ENCODE results near the gene KRT74.

The KRT74 gene

DNA sequence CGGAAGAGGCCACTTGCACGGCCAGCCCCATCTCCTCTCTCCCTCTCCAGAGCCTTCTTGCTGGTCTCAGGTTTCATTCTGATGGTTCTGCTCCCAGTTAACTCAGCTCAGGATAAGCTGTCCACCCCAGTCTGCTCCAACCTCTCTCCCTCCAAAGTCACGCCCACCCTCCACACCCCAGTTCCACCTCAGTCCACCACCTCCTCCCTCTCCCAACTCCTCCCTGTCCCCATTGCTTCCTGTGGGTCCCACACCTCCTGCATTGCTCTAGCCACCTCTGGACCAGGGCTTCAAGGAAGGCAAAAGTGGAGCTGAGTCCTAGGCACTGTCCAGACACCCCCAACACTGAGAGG lies 33.8 kb downstream of the KRT74 start:
- DNase-seq (ENCODE audit: extremely low read depth in 1 of 2, low read depth in 1 of 2) = no peak

- DNase-seq (ENCODE audit: extremely low read depth in 1 of 2, low read depth in 1 of 2) = no peak
These were observed 34.4 kb downstream of the KRT74 start for GRCh38 chr12:52539083-52539820.

- no peak for DNase-seq (ENCODE audit: extremely low read depth in 1 of 2, low read depth in 1 of 2)
These were observed 36.5 kb downstream of the KRT74 start for GRCh38 chr12:52537101-52537500.

- no peak for DNase-seq (ENCODE audit: extremely low read depth in 1 of 2, low read depth in 1 of 2)
These were observed 38.1 kb downstream of the KRT74 start for GRCh38 chr12:52535574-52535973.

- no peak for DNase-seq (ENCODE audit: extremely low read depth in 1 of 2, low read depth in 1 of 2)
These were observed 39.2 kb downstream of the KRT74 start for GRCh38 chr12:52534482-52534881.

- DNase-seq (ENCODE audit: extremely low read depth in 1 of 2, low read depth in 1 of 2) = no peak
These were observed 39.8 kb downstream of the KRT74 start for GRCh38 chr12:52533686-52534470.

DNA sequence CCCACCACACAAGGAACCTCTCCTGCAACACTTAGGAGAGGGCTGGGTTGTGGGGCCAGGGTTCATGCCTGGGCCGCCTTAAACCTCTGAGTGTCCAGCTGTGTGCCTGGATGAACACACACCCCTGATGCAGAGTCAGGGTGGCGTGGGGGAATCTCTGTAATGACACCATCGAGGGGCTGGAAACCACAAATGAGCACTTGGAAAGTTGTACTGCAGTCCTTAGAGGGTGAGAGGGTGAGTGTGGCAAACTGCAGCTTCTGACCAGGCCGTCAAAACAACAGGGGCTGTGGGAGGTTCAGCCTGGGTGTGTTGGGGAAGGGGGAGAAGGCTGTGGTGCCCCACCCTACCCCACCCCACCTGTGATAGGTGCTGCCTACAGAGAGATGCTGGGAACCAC lies 41.0 kb downstream of the KRT74 start:
- DNase-seq (ENCODE audit: extremely low read depth in 1 of 2, low read depth in 1 of 2) = no peak

DNA sequence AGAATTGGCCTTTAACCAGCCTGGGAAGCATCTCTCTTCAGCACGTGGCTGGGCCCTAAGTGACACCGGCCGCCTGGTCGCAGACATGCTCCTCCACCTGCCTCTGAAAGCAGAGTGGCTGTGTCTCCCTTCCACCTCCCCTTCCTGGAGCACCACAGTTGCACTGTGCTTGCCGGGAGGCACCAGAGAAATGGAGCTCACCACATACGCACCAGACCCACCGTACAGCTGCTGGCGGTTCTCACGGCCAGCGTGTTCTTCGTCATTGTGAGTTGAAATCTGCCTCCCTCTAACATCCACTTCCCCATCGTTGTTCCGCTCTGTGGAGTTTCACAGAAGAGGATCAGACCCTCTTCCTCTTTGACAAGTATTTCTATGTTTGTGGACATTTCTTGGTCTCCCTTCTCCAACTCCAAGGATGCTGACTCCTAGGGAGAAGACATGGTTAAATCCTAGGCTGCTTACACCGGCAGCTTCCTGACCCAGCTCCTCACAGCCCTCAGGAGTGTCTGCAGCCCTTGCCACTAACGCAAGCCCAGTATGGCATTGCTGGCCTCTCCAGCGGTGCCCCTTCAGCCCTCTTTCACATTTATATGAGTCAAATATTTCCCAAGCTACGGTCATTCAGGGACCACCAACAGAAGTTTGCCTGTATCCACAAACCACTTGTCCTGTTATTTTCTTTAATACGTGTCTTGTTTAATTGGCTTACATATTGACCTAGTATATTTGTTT lies 41.9 kb downstream of the KRT74 start:
- DNase-seq (ENCODE audit: extremely low read depth in 1 of 2, low read depth in 1 of 2) = no peak

DNA sequence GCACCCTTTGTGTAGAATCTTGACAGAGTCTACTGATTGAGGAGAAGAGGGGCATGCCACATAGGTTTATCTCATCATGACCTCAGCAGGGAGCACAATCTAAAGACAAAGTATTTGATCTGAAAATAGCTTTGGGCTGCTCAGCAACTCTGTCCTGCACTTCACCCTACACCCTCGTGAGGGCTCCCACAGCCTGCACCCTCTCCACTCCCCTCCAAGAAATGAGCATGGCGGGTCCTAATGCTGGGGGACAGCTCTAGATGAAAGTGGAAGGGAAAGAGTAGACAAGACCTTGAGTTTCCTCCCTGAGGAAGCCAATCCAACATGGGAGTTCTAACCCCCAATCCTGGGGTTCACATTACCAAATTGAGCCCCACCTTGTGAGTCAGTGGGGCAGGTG lies 42.7 kb downstream of the KRT74 start:
- no peak for DNase-seq (ENCODE audit: extremely low read depth in 1 of 2, low read depth in 1 of 2)

- no peak for DNase-seq (ENCODE audit: extremely low read depth in 1 of 2, low read depth in 1 of 2)
These were observed 43.3 kb downstream of the KRT74 start for GRCh38 chr12:52530366-52530765.

- DNase-seq (ENCODE audit: extremely low read depth in 1 of 2, low read depth in 1 of 2) = no peak
These were observed 43.8 kb downstream of the KRT74 start for GRCh38 chr12:52529846-52530245.

DNA sequence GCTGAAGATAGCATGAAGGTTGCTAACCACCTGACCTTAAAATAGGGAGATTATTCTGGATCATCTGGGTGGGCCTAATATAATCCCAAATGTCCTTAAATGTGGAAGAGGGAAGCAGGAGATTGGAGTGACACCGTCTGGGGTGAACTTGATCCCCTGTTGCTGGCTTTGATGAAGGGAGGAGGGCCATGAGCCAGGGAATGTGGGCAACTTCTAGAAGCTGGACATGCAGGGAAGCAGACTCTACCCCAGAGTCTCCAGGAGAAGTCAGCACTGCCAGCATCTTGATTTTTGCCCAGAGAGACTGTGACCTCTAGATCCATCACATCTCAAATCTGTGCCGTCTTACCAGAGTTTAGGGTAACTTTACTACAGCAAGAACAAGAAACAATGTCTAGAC lies 44.2 kb downstream of the KRT74 start:
- DNase-seq (ENCODE audit: extremely low read depth in 1 of 2, low read depth in 1 of 2) = no peak

- no peak for DNase-seq (ENCODE audit: extremely low read depth in 1 of 2, low read depth in 1 of 2)
These were observed 45.0 kb downstream of the KRT74 start for GRCh38 chr12:52528641-52529143.

DNA sequence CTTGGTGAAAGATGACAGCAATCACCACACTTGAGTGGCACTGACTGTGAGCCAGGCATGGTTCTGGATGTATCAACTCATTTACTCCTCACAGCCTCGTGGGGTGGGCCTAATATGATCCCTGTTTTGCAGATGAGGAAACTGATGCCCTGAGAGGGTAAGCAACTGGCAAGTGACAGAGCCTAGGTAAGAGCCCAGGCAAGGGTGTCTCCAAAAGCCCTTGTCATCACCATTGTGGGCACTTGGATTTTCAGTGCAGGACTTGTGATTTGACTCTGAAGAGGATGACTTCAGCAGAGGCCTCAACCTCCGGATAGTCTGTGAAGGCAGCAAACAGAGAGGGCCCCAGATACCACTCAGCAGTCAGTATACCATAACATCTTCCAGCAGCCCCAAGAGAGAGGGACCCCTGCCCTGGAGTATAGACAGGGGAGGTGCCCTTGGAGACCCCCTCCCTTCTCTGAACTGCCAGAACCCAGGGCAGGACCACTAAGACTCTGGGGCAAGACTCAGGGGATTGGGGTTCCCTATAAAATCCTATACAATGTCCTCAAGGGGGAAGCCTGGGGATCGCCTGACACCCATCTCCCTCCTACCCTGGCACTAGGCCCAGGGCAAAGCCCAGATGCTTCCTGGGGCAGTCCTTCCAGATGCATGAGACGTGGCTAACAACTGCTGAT lies 46.4 kb downstream of the KRT74 start:
- no peak for DNase-seq (ENCODE audit: extremely low read depth in 1 of 2, low read depth in 1 of 2)

DNA sequence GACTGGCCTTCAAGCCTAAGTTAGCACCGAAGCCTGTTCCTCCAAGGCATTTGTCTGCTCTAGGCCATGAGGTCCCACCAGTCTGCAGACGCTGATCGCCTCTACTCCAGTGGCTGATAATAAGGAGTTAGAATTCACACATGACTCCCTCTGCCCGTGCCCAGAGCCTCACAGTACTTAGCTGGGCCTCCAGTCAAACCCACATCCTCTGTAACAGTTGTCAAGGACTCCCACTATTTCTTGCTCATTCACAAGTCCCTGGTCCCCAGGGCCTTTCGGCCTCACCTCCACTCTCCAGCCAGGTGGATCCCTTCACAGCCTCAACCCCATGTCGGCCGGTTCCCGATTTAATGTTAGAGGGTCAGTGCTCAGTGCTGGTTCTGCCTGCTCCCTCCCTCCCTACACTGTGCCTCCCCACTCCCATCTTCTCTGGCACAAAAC lies 47.1 kb downstream of the KRT74 start:
- no peak for DNase-seq (ENCODE audit: extremely low read depth in 1 of 2, low read depth in 1 of 2)

DNA sequence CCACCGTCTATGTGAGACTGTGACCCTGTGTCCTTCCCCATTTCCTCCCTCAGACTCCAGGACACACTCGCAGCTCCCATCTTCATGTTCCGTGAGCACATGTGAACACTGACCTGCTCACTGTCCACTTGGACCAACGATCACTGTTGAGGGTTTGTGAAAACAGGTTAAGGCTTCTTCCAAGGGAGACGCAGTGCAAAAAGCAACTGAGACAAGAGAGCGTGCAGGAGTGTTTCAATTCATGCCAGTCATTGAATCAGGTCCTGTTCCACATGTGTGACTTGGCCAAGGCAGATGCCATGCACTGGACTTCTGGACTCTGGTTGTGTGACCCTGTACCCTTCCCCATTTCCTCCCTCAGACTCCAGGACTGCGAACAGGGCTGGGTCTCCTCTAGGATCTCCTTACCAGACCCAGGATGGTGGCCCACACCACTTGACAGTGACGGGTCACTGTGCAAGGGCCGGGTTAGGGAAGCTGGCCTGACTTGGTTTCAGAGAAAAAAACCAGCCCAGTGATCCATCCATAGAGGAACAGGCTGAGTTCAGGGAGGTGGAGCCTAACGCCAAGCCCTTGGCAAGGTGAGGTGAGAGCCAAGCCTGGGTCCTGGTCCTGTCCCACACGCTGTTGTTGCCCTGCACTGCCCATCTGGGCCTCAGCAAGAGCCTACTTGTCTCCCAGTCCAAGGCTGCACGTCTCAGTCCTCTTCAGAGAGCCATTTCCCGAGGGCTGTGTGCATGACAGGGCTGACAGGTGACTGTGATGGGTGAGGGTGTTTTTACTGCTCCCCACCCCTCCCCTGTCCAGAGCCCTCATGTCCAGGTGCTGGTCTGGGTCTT lies 47.8 kb downstream of the KRT74 start:
- no peak for DNase-seq (ENCODE audit: extremely low read depth in 1 of 2, low read depth in 1 of 2)

- no peak for DNase-seq (ENCODE audit: extremely low read depth in 1 of 2, low read depth in 1 of 2)
These were observed 48.6 kb downstream of the KRT74 start for GRCh38 chr12:52524898-52525591.

GRCh38 chr12:52524241-52524897 lies 49.3 kb downstream of the KRT74 start:
- no peak for DNase-seq (ENCODE audit: extremely low read depth in 1 of 2, low read depth in 1 of 2)

DNA sequence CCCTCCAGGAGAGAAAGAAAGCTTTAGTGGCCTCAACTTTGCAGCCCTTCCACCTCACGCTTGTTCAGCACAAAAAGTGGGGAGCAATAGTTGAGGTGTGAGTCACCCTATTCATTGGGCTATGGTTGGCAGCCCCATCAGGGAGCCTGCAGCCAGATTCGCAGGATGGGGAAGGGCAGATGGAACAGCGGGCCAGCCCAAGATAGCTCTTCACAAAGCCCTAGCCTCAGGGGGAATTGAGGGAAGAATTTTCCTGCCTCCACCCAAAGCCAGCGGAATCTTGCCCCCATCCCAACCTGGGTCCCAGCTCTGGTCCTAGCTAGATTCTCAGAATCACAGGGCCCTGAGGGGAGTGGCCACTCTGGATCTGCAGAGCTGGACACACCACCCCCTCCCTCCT lies 49.8 kb downstream of the KRT74 start:
- no peak for DNase-seq (ENCODE audit: extremely low read depth in 1 of 2, low read depth in 1 of 2)
